Smooth muscle cell of bladder (primary cell): ENCODE data around the gene RWDD2A. TPM values are rescaled to one million over a fixed set of nuclear protein-coding genes. Genes with fewer than 3 reads are reported as not detected.

ENCODE experiments used
- total RNA-seq: library from RNA; depleted of rRNA; stranded (reverse); fragments of >200 nt; gene quantifications from 2 replicates; pipeline ENCODE4 v1.2.3, GENCODE V29; 2014

The RWDD2A gene
- 5.0 and 5.9 TPM in 2 replicates for total RNA-seq

DNA sequence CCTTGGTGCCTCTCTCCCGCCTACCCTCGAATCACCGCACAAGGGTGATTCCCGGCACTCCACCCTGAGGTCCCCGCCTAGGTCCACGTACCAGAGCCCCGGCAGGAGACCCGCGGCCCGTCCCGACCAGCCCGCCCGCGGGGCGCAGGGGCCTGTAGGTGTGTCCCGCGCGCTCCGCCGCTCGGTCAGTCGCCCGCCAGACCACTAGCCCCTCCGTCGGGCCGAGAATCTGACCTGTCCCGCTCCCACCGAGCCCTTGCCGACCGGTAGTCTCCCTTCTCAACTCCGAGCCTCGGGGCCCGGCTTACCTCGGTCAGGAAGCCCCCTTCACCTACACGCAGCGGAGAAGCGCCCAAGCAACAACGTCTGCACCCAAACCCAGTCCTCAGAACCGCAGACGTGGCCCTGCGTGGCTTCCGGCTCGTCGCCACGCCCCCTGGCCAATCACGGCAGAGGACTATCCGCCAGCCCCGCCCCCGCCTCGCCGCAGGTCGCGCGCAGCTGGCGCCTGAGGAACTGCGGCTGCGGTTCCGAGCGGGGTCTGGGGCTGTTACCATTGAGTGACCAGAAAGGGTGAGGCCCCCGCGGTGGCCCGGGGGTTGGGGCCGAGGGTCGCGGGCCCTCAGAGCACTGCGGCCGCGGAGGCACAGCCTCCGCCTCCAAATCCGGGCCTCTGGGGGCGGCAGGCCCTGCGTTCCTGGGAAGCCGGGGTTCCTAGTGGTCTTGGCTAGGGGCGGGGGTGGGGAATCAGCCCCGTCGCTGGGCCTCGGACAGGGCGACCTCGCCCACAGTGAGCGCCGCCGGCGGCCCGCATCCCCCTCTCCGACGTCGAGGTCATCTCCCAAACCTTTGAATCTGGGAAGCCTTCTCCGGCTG lies at the start of gene RWDD2A, which contains the start of gene PGM3:
TSS of gene RWDD2A (plus strand) at position 487 of the 876 bp plus-strand sequence. CDS start 1,095 bp downstream, outside the sequence.
TSS of gene PGM3 (minus strand) at position 395 of the 876 bp plus-strand sequence. CDS start 2,253 bp downstream, outside the sequence.

Other genes with a start within 250 kb of the RWDD2A start
- gene UBE3D, start 127.5 kb upstream of the RWDD2A start, total RNA-seq, result 4.8 and 5.5 TPM in 2 replicates
- 18.6 and 26.5 TPM in 2 replicates for gene DOP1A, start 125.7 kb upstream of the RWDD2A start, total RNA-seq
- 156 and 176 TPM in 2 replicates for gene PGM3, start 92 bp upstream of the RWDD2A start, total RNA-seq
- gene ME1, start 237.7 kb downstream of the RWDD2A start, total RNA-seq, result 28.3 and 30.8 TPM in 2 replicates